Spleen (tissue), 7 donors: Measurements from ENCODE around the gene LGMN.

Experiments
- POLR2A ChIP-seq, 3 donors: fragments of 450-650 bp; IDR thresholded peaks; one replicate each; pipeline ENCODE4 v1.5.1; 2017; ENCODE audit warnings: antibody characterized with exemption in 3 of 3, mild to moderate bottlenecking in 1 of 3
- TF ChIP-seq, protein P1 (sequence below), 11 experiments: fragments of 200-600 bp in 7 of 11; fragments of 450-650 bp in 4 of 11; sonication (generic) in 4 of 11; IDR thresholded peaks in 8 of 11; conservative IDR thresholded peaks in 3 of 11; 1 replicate in 7 of 11; 2 replicates in 4 of 11; pipeline versions ENCODE4 v1.4.0 to v1.8.0; 2016 to 2021; ENCODE audit warnings: antibody characterized with exemption in 11 of 11, inconsistent platforms in 4 of 11, mild to moderate bottlenecking in 1 of 11
- donor health status: DM: no; HTN: no; CAD: no; lungs with moderate emphysema.
- donor health status: DM: no; HTN: no; CAD: no.
- donor health status: DM: no; HTN: no; CAD: no.

DNA sequence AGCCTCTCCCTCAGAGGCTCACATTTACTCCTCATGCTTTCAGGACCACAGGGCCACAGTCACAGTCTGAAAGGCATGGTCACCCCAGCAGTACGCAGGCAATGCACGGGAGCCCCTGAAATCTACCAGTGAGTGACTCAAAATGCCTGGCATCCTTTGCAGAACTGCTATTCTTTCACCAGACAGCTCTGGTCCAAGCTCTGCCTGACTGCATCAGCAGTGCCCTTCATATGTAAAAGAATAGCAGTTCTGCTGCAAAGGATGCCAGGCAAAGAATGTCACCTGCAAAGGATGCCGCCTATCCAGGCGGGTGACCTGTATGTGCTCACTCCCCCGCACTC lies 38.5 kb downstream of the LGMN start:
- TF ChIP-seq, protein P1, sequence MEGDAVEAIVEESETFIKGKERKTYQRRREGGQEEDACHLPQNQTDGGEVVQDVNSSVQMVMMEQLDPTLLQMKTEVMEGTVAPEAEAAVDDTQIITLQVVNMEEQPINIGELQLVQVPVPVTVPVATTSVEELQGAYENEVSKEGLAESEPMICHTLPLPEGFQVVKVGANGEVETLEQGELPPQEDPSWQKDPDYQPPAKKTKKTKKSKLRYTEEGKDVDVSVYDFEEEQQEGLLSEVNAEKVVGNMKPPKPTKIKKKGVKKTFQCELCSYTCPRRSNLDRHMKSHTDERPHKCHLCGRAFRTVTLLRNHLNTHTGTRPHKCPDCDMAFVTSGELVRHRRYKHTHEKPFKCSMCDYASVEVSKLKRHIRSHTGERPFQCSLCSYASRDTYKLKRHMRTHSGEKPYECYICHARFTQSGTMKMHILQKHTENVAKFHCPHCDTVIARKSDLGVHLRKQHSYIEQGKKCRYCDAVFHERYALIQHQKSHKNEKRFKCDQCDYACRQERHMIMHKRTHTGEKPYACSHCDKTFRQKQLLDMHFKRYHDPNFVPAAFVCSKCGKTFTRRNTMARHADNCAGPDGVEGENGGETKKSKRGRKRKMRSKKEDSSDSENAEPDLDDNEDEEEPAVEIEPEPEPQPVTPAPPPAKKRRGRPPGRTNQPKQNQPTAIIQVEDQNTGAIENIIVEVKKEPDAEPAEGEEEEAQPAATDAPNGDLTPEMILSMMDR (IDR thresholded peaks at IDR 0.05 in 8 of 11, conservative IDR thresholded peaks at IDR 0.05 in 3 of 11): no peak
- TF ChIP-seq POLR2A (IDR thresholded peaks at IDR 0.05): no peak
